PC-3 (cell line): ENCODE measurements around the gene SAMHD1.

Experiments used
- EZH2 ChIP-seq: fragments of 300-600 bp; sonication (generic); IDR thresholded peaks from one replicate; pipeline ENCODE4 v1.6.1; 2017; ENCODE audit warnings: antibody characterized with exemption, mild to moderate bottlenecking, low read length; ENCODE audit not compliant: unreplicated experiment
- TF ChIP-seq, protein P1 (sequence below): fragments of 300-600 bp; sonication (generic); conservative IDR thresholded peaks from 2 replicates; pipeline ENCODE4 v1.5.1; 2017; ENCODE audit warnings: antibody characterized with exemption, low read depth, mild to moderate bottlenecking, low read length

GRCh38 chr20:36871640-36872570, 79.6 kb downstream of the SAMHD1 start:
- TF ChIP-seq, protein P1, sequence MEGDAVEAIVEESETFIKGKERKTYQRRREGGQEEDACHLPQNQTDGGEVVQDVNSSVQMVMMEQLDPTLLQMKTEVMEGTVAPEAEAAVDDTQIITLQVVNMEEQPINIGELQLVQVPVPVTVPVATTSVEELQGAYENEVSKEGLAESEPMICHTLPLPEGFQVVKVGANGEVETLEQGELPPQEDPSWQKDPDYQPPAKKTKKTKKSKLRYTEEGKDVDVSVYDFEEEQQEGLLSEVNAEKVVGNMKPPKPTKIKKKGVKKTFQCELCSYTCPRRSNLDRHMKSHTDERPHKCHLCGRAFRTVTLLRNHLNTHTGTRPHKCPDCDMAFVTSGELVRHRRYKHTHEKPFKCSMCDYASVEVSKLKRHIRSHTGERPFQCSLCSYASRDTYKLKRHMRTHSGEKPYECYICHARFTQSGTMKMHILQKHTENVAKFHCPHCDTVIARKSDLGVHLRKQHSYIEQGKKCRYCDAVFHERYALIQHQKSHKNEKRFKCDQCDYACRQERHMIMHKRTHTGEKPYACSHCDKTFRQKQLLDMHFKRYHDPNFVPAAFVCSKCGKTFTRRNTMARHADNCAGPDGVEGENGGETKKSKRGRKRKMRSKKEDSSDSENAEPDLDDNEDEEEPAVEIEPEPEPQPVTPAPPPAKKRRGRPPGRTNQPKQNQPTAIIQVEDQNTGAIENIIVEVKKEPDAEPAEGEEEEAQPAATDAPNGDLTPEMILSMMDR, result no peak
- no peak for TF ChIP-seq EZH2
